H9 (cell line): ENCODE results near the gene FSTL1. TPM values are rescaled to one million over a fixed set of nuclear protein-coding genes. Genes with fewer than 3 reads are reported as not detected.

Experiments
- DNase-seq: peaks from one replicate; pipeline ENCODE4 v3.0.0-alpha.2; 2017
- H2AFZ ChIP-seq: one replicate; pipeline ENCODE4 v1.6.1; 2013; ENCODE audit warnings: mild to moderate bottlenecking, low read length, control low read depth, moderate library complexity
- H2AK5ac ChIP-seq: 2 replicates; pipeline ENCODE4 v1.6.1; 2013; ENCODE audit warnings: low read length, control low read depth, mixed read lengths; ENCODE audit not compliant: insufficient read length
- H2BK120ac ChIP-seq: one replicate; pipeline ENCODE4 v1.6.1; 2013; ENCODE audit warnings: low read depth, mild to moderate bottlenecking, low read length, control low read depth, inconsistent platforms; ENCODE audit not compliant: poor library complexity, severe bottlenecking
- H2BK12ac ChIP-seq: 2 replicates; pipeline ENCODE4 v1.6.1; 2013; ENCODE audit warnings: low read length, control low read depth, mixed read lengths, low read depth; ENCODE audit not compliant: insufficient read length
- H2BK15ac ChIP-seq: 2 replicates; pipeline ENCODE4 v1.6.1; 2013; ENCODE audit warnings: low read depth, low read length, control low read depth
- H2BK20ac ChIP-seq: one replicate; pipeline ENCODE4 v1.6.1; 2013; ENCODE audit warnings: low read depth, mild to moderate bottlenecking, low read length, control low read depth, inconsistent platforms; ENCODE audit not compliant: poor library complexity, severe bottlenecking
- H2BK5ac ChIP-seq: 2 replicates; pipeline ENCODE4 v1.6.1; 2013; ENCODE audit warnings: low read length, control low read depth, mixed read lengths; ENCODE audit not compliant: insufficient read length
- H3K14ac ChIP-seq: 2 replicates; pipeline ENCODE4 v1.6.1; 2013; ENCODE audit warnings: low read length, control low read depth; ENCODE audit not compliant: insufficient read depth
- H3K18ac ChIP-seq: 2 replicates; pipeline ENCODE4 v1.6.1; 2013; ENCODE audit warnings: low read depth, mild to moderate bottlenecking, mixed read lengths, low read length, control low read depth; ENCODE audit not compliant: insufficient read length
- H3K23ac ChIP-seq: 2 replicates; pipeline ENCODE4 v1.6.1; 2013; ENCODE audit warnings: low read length, control low read depth, mixed read lengths, low read depth; ENCODE audit not compliant: insufficient read length
- H3K23me2 ChIP-seq: 2 replicates; pipeline ENCODE4 v1.6.1; 2013; ENCODE audit warnings: low read depth, mild to moderate bottlenecking, mixed read lengths, low read length, control low read depth; ENCODE audit not compliant: insufficient read length, poor library complexity, severe bottlenecking
- H3K27ac ChIP-seq: 2 replicates; pipeline ENCODE4 v1.5.1; 2013; ENCODE audit warnings: low read length, control low read depth, mixed read lengths, low read depth; ENCODE audit not compliant: insufficient read length
- H3K27me3 ChIP-seq: 2 replicates; pipeline ENCODE4 v1.6.1; 2013; ENCODE audit warnings: low read length, control low read depth, inconsistent platforms; ENCODE audit not compliant: insufficient read depth
- H3K4ac ChIP-seq: 2 replicates; pipeline ENCODE4 v1.6.1; 2013; ENCODE audit warnings: low read depth, mild to moderate bottlenecking, control low read depth, inconsistent platforms, low read length, moderate library complexity
- H3K4me1 ChIP-seq: 2 replicates; pipeline ENCODE4 v1.6.1; 2013; ENCODE audit warnings: low read length, control low read depth, inconsistent platforms; ENCODE audit not compliant: insufficient read depth
- H3K4me2 ChIP-seq: 2 replicates; pipeline ENCODE4 v1.6.1; 2013; ENCODE audit warnings: low read length, control low read depth, mixed read lengths; ENCODE audit not compliant: insufficient read length, insufficient read depth
- H3K56ac ChIP-seq: 2 replicates; pipeline ENCODE4 v1.6.1; 2013; ENCODE audit warnings: low read depth, mild to moderate bottlenecking, mixed read lengths, low read length, control low read depth; ENCODE audit not compliant: insufficient read length
- H3K79me1 ChIP-seq: 2 replicates; pipeline ENCODE4 v1.6.1; 2013; ENCODE audit warnings: low read depth, mild to moderate bottlenecking, moderate library complexity, low read length, control low read depth, inconsistent platforms; ENCODE audit not compliant: insufficient read depth, poor library complexity, severe bottlenecking
- H3K79me2 ChIP-seq: 2 replicates; pipeline ENCODE4 v1.6.1; 2013; ENCODE audit warnings: low read length, control low read depth, inconsistent platforms; ENCODE audit not compliant: insufficient read depth
- H3K9ac ChIP-seq: 2 replicates; pipeline ENCODE4 v1.6.1; 2013; ENCODE audit warnings: low read length, control low read depth, mixed read lengths; ENCODE audit not compliant: insufficient read length; ENCODE audit errors: extremely low read depth
- H3K9me3 ChIP-seq: one replicate; pipeline ENCODE4 v1.6.1; 2013; ENCODE audit warnings: low read depth, low read length, inconsistent platforms; ENCODE audit not compliant: control insufficient read depth
- H3T11ph ChIP-seq: one replicate; pipeline ENCODE4 v1.6.1; 2013; ENCODE audit warnings: mild to moderate bottlenecking, low read length, control low read depth, inconsistent platforms
- H4K20me1 ChIP-seq: one replicate; pipeline ENCODE4 v1.6.1; 2013; ENCODE audit not compliant: control insufficient read depth, insufficient read length, insufficient read depth
- H4K5ac ChIP-seq: 2 replicates; pipeline ENCODE4 v1.6.1; 2013; ENCODE audit warnings: low read depth, mild to moderate bottlenecking, mixed read lengths, low read length, control low read depth; ENCODE audit not compliant: insufficient read length
- H4K8ac ChIP-seq: replicated peaks from 2 replicates; pipeline ENCODE4 v1.6.1; 2013; ENCODE audit warnings: low read length, control low read depth, mixed read lengths, low read depth; ENCODE audit not compliant: insufficient read length
- H4K91ac ChIP-seq: 2 replicates; pipeline ENCODE4 v1.6.1; 2013; ENCODE audit warnings: low read depth, mild to moderate bottlenecking, moderate library complexity, mixed read lengths, low read length, control low read depth; ENCODE audit not compliant: insufficient read length
- H3K27ac Mint-ChIP-seq, 3 experiments: 2 replicates in 2 of 3; 3 replicates in 1 of 3; pipeline ENCODE4 v1.8.0; 2020 to 2021; ENCODE audit warnings: mixed read lengths in 3 of 3, mild to moderate bottlenecking in 1 of 3, moderate library complexity in 1 of 3
- H3K27me3 Mint-ChIP-seq: 2 replicates; pipeline ENCODE4 v1.8.0; 2021; ENCODE audit warnings: low read depth, mild to moderate bottlenecking, moderate library complexity, mixed read lengths
- H3K36me3 Mint-ChIP-seq, 3 experiments: 2 replicates in 2 of 3; 3 replicates in 1 of 3; pipeline ENCODE4 v1.8.0; 2020 to 2021; ENCODE audit warnings: low read depth in 3 of 3, mixed read lengths in 3 of 3; ENCODE audit not compliant: insufficient read depth in 1 of 3
- H3K4me1 Mint-ChIP-seq, 2 experiments: 2 replicates each; pipeline ENCODE4 v1.8.0; 2020; ENCODE audit warnings: mixed read lengths in 2 of 2
- H3K4me3 Mint-ChIP-seq, 2 experiments: 2 replicates in 1 of 2; 3 replicates in 1 of 2; pipeline ENCODE4 v1.8.0; 2020 to 2021; ENCODE audit warnings: mild to moderate bottlenecking in 2 of 2, mixed read lengths in 2 of 2, moderate library complexity in 1 of 2
- H3K9me3 Mint-ChIP-seq, 2 experiments: 2 replicates in 1 of 2; 3 replicates in 1 of 2; pipeline ENCODE4 v1.8.0; 2020; ENCODE audit warnings: mild to moderate bottlenecking in 2 of 2, mixed read lengths in 2 of 2, moderate library complexity in 1 of 2
- CTCF ChIP-seq: fragments of 200-600 bp; sonication (generic); conservative IDR thresholded peaks from 3 replicates; pipeline ENCODE4 v1.8.0; 2021; ENCODE audit warnings: antibody characterized with exemption, mild to moderate bottlenecking
- WGBS: extraction: QIAGEN DNeasy Blood & Tissue Kit; methylation state at CpG from one replicate; pipeline ENCODE4 v1.1.7; 2013; ENCODE audit warnings: missing lambda C conversion rate, low lambda C conversion rate, mixed read lengths; ENCODE audit not compliant: insufficient read length; ENCODE audit errors: extremely low coverage; 5-methylcytosine and 5-hydroxymethylcytosine counted together
- total RNA-seq: library from RNA; stranded (reverse); gene quantifications from 2 replicates; pipeline ENCODE4 v1.2.1, GENCODE V29; 2021

Gene FSTL1
- total RNA-seq, 1 experiment from 2014 or later: 326 TPM

DNA sequence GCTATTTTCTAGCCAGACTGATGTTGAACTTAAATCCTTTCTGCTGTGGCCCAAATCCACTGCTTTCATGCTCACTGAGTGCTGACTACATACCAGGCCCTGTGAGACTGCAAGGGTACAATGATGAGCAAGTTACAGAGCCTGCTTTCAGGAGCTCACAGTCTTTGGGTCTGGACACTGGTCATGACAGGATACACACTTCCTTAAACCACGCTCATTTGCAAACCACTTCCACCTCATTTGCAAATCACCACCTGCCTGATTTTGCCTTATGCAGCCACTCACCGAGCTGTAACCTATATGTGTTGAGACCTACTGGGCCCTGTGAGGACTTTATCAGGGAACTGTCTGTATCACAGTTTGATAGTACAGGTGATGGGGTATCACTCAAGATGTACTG, 51.4 kb downstream of the FSTL1 start:
- Mint-ChIP-seq H3K36me3 (peaks cover 59 to 90% (median 86%) of the 10 kb centered on the region in 3 experiments), H3K4me3 (no peak overlapping the region), H3K27ac (no peak overlapping the region), H3K9me3 (no peaks in the 10 kb centered on the region), H3K4me1 (no peaks in the 10 kb centered on the region), H3K27me3 (no peaks in the 10 kb centered on the region)
- Histone ChIP-seq H3K18ac (no peak overlapping the region), H3K27ac (no peak overlapping the region), H3K9ac (no peak overlapping the region), H2BK120ac (no peak overlapping the region), H3K14ac (no peak overlapping the region), H2BK20ac (no peak overlapping the region), H3K56ac (no peak overlapping the region), H3K4me2 (no peak overlapping the region), H3K79me1 (no peaks in the 10 kb centered on the region), H2BK5ac (no peak overlapping the region), H3K9me3 (no peaks in the 10 kb centered on the region), H4K8ac (no peak overlapping the region), H4K91ac (no peak overlapping the region), H3K4me1 (no peaks in the 10 kb centered on the region), H2AK5ac (no peak overlapping the region), H3K27me3 (no peaks in the 10 kb centered on the region), H2BK12ac (no peak overlapping the region), H4K20me1 (no peaks in the 10 kb centered on the region), H4K5ac (no peak overlapping the region), H2BK15ac (no peak overlapping the region), H3K4ac (no peak overlapping the region), H3K79me2 (no peaks in the 10 kb centered on the region), H3K23ac (no peak overlapping the region), H3T11ph (no peak overlapping the region), H3K23me2 (no peaks in the 10 kb centered on the region), H2AFZ (no peak overlapping the region)
- TF ChIP-seq CTCF: no peak
- no CpG with 5 or more reads among the region's 2 CpGs for WGBS
- no peak for DNase-seq
